NCI-H2029 (cell line): ENCODE measurements around the gene MACC1.
A peak's percentile ranks its signal among the peaks of the same experiment; 100 is the strongest.

Experiments
- DNase-seq: peaks from one replicate; lab custom pipeline; 2025; lab: John Stamatoyannopoulos, UW

Gene MACC1

DNA sequence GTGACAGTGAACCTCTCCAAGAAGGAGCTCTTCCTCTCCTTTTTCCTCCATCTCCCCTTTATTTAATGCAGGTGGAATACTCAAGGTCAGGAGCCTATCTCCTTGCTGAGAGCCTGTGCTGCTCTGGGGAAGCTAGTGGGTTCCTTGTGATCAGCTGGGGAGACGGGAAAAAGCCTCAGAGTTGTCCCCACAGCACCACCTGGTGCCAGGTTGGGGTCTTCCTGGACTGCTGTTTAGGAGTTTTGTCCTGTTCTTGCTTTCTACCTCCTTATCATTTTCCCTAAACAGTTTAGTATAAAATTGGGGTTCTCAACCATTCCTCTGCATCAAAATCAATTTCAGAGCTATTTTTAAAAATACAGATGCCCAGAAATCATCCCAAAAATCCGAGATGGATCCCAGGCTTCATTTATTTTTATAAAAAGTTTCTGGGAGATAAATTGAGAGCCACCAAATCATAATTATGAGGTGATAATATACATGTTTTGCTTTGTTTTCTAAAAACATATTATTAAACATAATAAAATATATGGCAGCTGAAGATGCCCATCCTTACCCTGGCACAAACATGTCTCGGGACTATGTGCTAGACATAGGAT, 44.3 kb downstream of the MACC1 start:
- DNase-seq: peak; percentile 49

DNA sequence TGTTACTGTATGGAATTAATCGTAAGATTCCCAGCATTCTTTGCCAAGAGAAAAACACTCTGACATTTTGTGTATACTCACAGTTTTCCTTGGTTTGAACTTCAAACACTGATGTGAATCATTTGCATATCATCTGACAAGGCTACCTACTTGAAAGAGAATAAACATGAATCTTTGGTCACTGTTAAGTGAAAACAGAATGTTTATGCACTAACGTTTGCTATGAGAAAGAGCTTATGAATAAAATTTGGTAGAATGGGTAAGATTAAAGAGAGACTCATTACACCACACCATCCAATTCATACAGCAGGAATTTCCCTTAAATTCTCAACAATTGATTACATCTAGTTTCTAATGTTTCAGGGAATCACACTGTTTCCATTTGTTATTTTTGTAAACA, 46.6 kb downstream of the MACC1 start:
- no peak for DNase-seq

DNA sequence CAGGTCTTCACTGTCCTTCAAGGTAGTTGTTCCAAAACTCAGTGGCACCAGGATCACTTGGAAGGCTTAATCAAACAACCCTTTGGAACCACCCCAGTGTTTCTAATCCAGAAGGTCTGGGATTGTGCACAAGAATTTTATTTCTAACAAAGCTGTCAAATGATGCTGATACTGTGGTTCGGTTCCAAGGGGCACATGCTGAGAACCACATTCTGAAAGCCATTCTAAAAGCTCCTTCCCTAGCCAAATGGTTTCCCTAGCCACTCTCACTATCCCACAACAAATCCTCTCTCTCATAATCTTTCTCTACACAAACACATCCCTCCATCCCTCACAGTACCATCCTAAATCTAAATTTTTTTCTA, 52.1 kb downstream of the MACC1 start:
- no peak for DNase-seq

DNA sequence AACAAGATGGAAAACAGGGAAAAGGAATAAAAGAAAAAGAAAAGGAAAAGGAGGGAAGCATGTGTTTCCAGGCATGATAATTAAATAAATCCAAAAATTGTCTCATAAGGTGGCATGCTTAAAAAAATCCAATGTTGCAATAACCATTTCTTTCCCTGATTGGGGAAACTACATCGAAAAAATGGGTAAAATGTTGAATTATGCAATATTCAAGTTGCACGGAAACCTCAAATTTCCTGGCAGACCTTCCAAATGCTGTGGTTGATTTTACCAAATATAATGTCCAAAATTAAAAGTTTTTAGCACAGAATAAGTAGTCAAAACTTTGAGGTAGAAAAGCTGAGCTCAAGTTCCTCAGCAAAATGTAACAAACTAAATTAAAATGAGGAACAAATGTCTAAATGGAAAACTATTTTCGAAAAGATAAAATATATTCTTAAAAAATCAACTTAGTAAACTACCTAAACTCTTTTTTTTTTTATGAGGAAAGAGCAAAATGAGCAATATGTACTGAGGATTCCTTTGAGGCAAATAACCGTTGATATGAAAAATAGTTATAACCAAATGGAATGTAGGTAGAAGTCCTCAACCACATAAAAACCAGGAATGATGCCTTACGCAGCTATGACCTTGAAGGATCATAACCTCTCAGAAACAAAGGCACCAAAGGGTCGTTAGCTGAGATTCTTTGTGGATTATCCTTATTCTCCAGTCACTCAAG, 52.6 kb downstream of the MACC1 start:
- DNase-seq: no peak

DNA sequence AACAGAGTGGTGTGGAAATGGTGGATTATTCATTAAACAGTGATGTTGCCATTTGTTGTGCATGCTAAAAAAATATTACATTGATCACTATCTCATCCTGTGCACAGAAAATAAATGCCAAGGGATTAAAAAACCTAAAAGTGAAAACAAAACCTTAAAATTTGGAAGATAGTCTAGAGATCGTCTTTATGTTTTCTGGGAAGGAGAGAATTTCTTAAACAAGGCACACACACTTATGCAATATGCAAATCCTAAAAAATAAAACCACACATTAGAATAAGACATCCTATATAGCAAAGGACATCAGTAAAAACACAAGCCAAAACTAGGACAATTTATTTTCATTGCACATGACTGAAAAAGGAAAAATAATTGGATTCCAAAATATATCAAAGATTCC, 54.5 kb downstream of the MACC1 start:
- DNase-seq: no peak

DNA sequence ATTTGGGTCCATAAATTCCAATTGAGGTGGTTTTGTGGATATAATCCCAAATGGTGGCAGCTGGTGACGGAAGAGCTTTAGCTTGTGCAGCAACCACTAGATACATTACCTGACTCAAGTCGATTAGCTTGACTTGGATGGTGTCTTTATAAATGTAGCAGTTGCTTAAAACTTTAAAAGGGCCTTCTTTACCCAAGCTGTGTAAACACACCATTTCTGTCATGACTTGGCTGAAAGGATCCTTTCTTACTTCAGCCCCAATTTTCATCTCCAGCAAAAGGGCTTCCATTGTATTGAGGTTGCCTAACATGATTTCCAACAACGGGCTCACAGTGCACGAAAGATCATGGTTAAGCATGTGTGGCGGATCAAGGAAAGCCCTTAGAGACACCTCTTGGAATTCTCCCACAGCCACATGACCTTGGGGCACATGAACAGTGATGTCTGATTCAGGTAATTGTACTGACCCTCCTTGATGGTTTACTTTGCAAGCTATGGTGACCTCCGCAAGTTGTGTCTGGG, 57.9 kb downstream of the MACC1 start:
- DNase-seq: no peak

DNA sequence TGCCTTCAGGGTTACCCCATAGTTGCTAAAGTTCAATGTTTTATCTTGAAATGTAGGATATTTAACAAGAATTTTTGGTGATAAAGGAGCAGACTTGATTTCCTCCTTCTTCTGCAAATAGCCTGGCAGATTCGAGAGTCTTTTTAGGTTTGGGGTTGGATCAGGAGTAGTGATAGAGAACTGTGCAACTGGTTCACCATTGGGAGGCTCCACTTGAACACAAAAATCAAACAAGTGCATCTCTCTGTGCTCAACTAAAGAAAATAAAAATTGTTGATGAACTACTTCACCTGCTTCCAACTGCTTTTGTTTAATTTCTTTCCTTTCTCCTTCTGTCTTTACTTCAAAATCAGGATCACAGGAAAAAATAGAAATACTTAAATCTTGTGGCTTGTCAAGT, 58.5 kb downstream of the MACC1 start:
- DNase-seq: no peak

DNA sequence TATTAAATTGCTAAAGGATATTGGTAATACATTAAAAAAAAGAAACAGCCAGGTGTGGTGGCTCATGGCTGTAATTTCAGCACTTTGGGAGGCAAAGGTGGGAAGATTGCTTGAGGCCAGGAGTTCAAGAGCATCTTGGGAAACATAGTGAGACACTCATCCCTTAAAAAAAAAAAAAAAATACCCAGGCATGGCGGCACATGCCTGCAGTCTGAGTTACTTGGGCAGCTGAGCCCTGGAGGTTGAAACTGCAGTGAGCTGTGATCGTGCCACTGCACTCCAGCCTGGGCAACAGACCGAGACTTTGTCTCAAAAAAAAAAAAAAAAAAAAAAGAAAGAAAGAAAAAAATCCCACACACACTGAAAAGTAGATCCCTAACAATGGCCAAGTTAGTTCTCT, 59.7 kb downstream of the MACC1 start:
- no peak for DNase-seq

DNA sequence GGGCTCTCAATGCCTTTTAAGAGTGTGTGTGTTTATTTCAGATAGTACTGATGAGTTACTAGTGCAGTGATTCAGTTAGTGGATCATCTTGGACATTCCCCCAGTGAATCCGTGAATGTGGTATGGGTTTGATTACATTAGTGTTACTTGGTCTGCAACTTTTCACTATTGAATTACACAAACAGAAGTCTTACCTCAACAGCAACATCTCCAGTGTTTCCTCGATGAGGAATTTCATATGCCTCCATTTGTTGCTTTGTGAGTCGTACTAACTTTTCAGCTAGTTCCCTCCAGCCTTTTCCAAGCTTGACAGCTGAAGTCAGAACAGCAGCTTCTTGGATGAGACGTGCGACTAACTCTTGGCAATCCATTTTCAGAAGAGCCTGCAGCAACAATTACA, 63.2 kb downstream of the MACC1 start:
- no peak for DNase-seq

DNA sequence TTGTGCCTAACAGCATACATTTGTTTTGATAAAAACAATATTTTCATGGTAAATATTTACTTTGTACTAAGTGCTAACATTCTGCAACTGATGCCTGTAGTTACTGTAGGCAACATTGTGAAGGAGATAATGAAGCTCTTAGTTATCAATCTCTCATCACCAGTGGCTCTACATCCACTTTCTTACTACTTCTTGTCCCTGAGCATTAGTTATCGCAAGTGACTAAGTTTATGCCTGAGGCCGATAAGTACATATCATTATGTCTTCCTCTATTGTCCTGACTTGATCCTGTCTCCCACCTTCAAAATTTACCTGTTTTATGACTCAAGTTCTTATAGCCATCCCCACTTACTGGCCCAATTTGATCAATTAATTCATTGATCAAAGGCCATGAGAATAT, 63.6 kb downstream of the MACC1 start:
- no peak for DNase-seq

DNA sequence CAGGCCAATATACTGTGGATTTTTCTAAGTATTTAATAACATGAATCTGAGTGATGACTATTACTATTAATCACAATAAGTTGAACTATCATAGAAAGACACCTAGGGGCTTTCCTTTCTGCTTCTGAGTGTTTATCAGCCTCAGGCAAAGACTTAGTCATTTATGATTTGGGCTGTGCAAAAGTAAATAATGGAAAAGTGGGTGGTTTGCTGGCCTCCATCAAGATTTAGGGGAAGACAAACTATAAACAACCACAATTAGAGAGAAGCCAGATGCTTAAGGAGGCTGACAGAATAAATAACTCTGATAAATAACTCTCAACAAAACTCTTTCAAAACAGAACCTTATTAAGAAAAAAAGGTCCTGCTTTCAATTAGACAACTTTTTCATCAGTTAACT, 64.7 kb downstream of the MACC1 start:
- no peak for DNase-seq

DNA sequence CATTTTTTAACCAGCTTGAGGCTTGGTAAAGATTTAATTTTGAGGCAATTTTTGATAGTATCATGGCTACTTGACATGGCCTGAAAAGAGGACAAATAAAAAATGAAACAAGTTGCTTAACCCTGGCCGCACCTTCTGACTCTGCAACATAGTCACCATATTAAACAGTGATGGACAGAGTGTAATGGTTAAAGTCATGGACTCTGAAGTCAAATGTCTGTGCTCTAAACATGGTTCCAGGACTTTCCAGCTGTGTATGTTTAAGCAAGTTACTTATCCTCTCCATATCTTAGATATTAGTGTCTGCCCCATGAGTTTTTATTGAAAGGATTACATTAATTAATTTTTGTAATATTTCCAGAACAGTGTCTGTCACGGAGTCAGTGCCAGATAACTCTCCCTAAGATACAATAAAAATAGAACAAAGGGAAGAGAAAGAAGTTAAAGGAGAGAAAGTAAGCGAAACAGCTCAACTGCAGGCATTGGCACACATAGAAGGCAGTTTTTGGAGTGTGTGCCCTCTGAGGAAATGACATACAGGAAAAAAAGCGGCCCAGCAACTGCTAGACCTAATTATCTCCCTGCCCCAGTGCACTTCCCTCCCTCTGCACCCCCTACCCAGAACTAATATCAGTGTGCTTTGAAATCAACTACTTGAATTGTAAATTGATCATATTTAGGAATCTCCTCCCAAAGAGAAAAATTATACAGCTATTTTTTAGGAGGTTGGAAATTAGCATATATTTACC, 65.3 kb downstream of the MACC1 start:
- no peak for DNase-seq

DNA sequence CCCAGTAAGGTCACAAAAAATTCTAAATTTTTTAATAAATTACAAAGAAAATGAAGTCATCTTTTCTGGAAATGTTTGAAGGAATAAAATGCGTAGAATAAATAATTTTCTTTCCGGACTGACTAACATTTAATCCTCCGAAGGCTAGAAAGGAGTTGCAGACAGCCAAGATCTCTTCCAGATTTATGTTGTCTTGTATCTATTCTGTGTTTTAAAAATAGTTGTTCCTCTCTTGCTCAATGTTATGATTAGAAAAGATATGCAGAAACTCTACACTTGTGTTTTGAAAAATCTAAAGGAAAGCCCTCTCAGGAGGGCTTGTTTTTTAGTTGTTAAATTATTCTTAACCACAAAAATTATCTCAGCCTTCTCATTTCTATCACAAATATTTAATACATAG, 70.7 kb downstream of the MACC1 start:
- DNase-seq: no peak

DNA sequence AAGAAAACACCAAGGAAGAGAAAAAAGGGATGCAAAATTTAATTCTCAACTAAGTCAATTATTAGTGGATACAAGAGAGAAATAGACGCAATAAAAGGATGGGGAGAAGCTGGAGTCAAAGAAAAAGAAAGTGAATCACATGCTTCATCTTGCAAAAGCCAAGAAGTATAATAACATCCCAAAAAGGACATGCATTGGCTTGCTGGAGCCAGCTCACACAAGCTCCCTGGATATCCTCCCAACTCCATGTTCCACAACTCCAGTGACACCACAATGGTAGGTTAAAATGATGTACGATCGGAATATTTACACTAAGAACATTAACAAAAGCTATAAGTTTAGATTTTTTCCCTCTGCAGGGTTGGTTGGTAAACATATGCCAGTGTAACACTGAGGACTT, 72.4 kb downstream of the MACC1 start:
- no peak for DNase-seq

DNA sequence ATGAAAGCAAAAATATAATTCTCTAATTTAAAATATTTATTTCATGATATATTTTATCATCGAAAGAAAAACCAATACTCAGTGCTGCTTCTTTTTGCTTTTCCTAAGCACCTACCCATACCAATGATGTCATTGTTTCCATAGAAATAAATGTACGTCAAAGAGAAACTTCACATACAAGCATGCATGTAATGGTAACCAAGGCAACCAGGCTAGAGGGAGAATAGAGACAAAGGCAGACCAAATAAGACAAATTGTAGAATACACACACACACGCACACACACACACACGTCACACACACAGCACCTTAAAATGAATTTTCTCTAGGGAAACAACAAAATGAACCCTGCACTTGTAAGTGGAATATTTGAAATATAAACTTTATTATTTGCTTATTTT, 75.5 kb downstream of the MACC1 start:
- DNase-seq: peak; percentile 96

DNA sequence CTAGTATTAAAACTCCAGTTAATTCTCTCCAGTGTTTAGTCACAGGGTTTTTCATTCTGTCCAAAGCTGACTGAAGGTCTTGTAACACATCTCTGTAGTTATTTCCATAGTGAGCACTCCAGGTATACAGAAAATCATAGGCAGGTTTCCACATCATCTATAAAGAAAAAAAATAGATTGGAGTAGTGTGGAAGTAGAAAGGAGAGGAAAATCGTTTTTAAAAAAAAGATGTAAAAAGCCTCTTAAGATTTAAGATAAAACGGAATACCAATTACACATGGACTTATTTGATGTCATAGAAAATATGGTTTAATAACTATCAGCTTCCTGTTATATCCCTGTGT, 76.2 kb downstream of the MACC1 start:
- no peak for DNase-seq

DNA sequence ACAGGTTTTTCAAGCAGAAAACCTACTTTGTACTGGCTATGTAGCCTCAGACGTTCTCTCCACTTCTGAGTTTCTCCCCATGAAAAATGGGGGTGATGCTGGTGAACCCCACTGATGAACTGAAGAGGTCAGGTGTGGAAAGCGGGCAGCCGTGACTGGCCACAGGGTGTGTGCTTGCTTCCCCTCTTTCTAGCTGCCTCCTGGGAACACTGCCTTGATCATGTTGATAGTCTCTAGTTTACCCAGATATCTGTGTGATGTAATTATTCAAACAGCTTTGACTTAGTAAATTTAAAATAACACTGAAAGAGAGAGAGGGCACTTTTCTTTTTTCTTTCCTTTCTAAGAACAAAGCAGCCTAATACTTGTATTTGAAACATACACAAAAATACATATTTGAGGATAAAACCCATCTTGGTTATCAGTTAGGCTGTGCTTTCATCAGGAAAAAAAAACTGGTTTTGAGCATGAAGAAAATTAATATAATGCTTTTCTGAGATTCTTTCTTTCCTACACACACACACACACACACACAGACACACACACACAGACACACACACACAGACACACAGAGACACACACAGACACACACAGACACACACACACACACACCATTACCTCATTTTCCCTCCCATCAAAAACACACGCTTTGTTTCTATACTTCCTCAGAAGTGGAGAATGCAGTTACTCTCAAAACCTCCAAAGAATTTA, 76.7 kb downstream of the MACC1 start:
- DNase-seq: no peak

DNA sequence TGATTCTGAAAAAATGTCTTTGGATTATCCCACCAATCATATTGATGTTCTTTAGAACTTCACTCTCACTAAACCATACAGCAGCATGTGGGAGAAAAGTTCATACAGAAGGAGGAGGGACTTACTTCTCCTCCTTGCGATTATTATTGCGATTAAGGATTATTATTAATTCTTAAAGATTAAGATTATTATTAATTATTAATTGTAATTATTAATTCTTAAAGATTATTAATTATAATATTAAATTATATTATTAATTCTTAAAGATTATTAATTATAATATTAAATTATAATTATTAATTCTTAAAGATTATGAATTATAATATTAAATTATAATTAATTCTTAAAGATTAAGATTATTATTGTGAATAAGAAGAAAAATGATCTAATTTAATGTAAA, 80.5 kb downstream of the MACC1 start:
- no peak for DNase-seq

DNA sequence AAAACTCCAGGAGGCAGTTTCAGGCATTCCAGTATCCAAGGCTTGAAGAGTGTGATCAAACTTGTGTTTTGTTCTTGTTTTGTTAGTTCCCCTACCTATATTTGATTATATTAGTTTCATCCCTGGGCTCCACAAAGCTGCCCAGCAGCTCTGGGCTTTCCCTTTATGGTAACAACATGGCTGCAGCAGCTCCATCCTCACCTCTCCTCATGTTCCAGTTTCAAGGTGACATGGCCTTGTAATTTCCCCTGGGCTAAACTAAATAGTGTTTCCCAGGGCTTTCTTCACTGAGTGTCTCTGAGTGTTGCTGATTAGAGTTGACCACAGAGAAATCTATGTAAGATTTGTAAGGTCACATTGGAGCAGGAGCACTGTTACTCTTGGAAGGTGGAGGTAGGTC, 83.4 kb downstream of the MACC1 start:
- no peak for DNase-seq

DNA sequence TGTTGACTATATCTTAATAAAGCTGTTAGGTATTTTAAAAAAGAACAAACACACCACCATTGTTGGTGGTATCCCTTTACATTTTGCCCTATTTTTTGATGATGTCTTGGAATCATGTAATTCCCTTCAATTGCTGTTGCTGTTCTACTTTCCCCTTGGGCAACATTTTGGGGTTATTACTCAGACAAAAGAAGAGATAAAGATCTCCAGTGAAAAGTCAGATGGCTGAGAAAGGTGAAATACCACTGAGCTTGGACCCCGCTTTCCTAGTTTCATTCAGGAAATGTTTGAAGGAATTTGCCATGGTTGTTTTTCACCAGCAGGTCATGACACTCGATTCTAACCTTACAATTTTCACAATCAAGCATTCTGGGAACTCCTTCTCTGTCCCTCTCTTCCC, 84.6 kb downstream of the MACC1 start:
- DNase-seq: no peak

DNA sequence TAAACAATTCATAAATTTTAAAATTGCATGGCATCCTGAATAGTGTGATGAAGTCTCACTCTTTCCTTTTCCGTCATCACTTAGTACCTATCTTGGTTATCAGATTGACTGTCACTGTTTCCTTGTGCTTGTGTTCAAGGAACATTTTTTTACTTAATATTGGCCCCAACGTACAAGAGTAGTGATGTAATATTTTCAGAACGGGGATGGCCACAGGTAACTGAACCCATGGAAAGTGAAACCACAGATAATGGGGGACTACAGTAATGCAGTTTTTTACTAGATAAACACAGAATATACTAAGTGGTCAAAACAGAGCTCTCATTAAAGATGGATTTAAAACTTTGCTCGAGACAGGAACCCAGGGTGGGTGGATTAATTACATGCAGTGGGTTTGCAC, 85.4 kb downstream of the MACC1 start:
- no peak for DNase-seq

DNA sequence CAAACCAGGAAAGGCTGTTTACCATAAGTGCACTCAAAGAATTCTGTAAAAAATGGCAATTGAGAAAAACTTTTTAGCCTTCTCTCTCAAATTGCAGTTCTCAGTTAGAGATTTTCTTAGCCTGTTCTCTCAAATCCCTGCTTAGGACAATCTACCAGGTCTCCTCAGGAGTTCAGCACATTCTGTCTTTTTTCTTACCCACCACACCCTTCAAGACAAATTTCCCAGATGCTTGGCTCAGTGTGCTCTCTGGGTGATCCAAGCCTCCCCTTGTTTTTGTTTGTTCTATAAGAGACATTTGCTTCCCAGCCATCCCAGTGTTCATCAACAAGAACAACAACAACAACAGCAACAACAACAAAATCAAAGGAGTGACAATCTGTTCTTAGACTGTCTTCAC, 87.3 kb downstream of the MACC1 start:
- no peak for DNase-seq

DNA sequence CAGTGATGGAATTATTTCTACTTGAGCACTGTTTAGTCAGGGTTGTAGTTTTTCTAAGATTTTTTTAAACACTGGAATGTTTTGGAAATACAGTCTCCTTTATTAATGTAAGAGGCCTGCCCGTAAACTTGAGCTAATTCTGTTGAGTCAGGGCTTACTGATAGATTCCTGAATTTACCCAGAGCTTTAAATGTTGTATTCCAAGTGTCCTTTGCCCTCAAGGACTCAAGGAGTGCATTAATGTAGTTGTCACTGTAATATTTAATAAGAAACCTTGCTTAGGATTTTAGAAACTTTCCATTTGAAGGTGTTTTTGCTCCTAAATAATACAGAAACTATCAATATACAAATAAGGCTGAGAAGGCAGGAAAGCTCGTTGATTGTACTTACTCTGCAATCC, 89.2 kb downstream of the MACC1 start:
- no peak for DNase-seq
